GM18873 (cell line): ENCODE data around the gene PLXNA2.

ENCODE experiments used
- ATAC-seq: cut with Tn5 transposase; IDR thresholded peaks from one replicate; pipeline ENCODE4 v1.9.1; 2021; ENCODE audit warnings: mild to moderate bottlenecking, moderate library complexity, moderate number of reproducible peaks; ENCODE audit not compliant: unreplicated experiment, low FRiP score

The PLXNA2 gene

DNA sequence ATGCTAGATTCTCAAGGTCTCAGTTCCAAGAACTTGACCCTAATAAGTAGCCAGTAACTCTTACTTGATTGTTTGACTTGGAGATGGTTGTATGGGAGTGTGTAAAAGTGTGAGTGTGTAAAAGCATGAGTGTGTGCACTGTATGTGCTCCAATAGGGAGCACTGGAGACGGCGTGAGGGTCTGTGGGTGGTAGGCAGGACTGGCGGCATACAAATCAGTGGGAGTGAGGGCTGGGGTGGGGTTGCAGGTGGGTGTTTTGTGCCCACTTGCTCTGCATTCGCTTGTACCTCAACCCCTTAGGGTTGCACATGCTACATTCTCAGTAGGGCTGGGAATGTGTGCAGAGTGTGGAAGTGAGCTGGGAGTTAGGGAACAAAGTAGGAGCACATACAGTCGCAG, 253.7 kb downstream of the PLXNA2 start:
- no peak for ATAC-seq

- ATAC-seq: no peak
Observed at GRCh38 chr1:207988326-207989165, 255.6 kb downstream of the PLXNA2 start.

GRCh38 chr1:207987164-207987563, 257.0 kb downstream of the PLXNA2 start:
- no peak for ATAC-seq

- ATAC-seq: no peak
Observed at GRCh38 chr1:207985996-207986395, 258.2 kb downstream of the PLXNA2 start.

DNA sequence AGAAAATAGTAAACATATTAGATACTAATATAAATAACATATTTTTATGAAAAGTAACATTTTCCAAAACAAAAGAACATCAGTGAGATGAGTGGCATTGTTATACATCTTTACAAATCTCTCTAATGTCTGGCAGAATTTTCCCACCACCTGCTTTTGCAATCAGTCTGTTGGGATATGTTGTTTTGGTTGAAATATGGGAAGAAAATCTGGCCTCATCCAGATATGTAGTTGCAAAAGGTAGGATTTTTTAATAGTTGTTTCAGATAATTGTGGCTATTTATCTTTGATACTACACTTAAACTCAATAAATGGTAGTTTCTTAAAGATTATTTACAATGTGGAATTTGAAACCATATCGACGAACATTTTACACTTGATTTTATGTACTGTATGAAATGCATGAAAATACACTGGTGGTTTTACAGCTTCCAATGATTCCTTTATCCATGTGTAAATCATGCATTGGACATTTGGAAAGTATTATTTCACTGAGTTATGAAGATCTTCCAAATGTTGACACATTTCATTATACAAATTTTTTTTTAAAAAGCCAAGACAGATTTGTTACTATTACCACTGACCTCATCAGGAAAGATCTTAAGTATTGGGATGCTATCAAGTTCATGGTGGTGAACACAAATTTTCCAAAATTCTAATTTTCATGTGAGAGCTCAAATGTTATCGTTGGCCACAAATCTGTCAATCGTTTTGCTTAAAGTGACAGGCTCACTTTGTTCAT, 259.2 kb downstream of the PLXNA2 start:
- no peak for ATAC-seq

DNA sequence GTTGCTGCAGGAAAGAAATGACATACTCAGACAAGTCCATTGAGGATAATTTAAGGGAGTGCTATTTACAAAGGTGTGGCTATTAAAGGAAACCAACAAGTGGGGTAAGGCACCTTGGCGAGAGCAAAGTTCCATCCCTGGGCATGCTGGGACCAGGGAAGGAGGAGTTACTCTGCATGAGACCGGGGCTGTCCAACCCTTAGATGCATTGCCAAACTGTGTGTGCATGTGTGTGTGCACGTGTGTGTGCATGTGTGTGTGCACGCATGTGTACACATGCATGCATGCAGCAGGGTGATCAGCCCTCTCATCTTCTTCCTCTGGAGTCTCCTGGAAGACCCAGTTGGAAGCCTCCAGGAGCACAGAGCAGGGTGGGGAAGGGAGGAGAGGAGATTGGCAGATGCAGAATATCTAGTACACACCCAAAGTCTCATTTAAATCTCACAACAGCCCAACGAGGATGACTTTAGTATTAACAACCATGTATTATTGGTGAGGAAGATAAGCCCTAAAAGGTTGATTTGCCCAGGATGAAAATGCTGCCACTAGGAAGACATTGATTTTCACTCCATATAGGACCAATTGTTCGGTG, 261.0 kb downstream of the PLXNA2 start:
- ATAC-seq: no peak

- ATAC-seq: no peak
Observed at GRCh38 chr1:207981976-207982375, 262.2 kb downstream of the PLXNA2 start.

DNA sequence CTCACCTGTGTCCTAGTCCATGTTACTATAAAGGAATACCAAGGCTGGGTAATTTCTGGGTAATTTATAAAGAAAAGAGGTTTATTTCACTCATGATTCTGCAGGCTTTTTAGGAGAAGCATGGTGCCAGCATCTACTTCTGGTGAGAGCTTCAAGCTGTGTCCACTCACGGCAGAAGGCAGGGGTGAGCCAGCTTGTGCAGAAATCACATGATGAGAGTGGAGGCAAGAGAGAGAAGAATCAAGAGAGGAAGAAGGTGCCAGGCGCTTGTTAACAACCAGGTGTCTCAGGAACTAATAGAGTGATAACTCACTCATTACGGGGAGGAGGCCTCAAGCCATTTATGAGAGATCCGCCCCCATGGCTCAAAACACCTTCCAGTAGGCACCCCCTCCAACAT, 265.7 kb downstream of the PLXNA2 start:
- no peak for ATAC-seq

DNA sequence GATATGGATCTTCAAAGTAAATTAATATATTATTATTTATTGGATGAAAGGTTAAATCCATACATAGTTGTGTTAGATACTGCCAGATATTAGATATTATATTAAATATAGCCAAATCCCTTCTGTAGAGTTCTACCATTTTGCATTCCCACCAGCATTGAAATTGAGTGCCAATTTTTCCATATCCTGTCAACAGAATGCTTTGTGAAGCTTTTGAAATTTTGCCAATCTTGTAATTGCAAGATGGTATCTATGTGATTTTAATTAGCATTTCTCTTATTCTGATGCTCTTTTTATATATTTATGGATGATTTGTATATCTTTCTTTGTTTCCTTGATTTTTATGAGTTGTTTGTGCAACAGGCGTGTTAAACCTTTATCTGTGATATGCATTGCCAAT, 266.3 kb downstream of the PLXNA2 start:
- no peak for ATAC-seq

DNA sequence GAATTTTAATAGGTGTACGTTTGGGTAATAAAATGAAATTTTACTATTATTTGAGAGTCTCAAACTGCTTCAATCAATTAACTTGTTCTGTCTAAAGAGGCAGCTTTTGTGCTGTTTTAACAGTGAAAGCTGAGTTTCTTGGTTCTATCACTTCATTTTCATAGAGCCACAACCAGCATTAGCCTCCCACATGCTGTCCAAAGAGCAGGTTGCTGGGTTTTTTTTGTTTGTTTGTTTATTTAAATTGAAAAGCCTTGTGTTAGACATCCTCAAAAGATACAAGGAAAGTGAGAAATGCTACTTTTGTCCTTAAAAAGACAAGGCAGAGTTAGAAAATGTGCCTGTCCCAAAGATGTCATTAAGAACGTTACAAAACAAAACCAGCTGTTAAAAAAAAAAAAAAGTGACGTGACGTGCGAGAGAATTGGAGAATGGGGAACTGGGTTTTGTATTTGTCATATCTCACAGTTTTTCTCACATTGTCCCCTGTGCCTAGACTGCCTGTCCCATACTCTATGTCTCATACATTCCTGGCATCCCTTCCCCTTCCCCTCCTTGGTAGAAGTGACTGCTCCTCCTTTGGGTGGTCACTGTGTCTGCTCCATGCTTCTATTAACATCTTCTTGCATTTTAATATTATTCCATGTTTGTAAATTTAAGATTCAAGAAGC, 270.2 kb downstream of the PLXNA2 start:
- ATAC-seq: no peak

DNA sequence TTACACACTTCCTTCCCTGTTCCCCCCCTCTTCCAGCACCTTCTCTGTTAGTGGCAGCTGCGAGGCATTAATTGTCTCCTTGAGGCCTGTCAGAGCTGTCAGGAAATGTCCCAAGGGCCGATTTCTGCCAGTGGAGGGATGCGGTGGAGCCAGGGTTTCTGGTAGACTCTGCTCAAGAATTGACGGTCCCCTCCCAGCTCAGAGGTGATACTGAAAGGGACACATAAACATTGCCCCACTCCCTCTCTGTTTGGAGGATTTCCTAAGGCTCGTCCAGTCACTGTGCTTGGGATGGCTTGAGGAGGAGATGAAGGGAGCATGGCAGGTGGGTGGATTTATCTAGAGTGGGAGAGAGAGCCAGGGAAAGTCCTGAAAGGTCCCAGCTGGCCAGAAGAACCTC, 271.8 kb downstream of the PLXNA2 start:
- ATAC-seq: no peak
